ENCODE results near the gene CTBP1.

Gene CTBP1

DNA sequence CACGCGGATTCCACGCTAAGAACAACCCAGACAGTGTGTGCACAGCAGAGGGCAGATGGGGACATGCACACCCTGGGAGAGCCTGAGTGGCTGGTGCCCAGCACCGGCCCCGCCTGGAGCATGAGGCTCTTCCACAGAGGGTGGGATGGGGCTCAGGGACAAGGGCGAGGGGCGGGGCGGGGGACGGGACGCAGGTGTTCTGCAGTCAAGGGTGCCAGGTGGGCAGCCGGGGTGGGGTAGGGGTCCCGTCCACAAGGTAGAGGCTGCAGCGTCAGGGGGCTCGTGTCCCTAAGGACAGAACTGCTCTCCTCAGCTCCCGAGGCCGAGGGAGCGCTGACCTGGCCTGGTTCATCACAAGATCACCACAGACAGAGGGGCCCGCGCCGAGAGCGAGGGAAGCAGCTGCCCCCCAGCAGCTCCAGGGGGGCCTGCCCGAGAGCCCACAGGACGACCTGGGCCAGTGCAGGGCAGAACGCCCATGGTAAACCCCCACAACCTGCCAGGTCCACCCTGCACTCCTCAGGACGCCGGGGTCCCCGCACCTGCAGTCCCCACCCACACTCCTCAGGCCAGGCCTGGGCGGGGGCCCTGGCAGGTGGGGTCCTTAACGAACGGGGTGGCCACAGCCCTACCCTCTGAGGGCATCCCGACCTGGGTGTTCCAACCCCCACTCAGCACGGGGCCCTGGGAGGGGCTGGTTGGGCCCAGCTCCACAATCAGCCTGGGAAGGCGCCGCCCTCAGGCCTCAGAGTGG is 26.7 kb downstream of the CTBP1 start:
- no peak for DNase-seq

DNA sequence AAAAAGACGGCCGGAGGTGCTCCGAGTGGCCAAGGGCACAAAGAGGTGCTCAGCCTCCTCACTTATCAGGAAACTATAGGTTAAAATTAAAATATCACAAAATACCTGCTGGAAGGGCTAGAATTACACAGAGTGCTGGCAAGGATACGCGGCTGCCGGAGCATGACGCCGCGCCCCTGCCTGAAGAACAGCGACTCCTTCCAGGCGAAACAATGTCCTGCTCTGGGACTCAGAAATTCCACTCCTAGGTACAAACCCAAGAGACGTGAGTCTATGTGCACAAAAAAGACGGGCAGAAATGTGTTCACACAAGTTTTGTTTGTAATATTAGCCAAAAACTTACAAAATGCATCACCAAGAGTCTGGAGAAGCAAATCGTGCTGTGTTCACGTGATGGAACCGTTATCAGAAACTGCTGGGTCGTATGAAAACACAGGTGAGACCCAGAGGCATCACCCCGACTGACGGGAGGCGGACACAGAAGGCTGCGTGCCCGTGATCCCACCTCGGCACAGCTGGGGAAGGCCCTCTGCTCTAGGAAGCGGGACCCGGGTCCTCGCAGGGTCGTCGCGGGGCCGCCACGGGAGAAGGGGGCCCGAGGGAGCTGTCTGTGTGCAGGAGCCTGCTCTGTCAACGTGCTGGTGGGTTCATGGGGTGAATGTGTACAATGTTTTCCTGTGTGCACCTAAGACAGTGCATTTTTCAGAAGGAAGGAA is 27.6 kb downstream of the CTBP1 start:
- DNase-seq, result no peak

DNA sequence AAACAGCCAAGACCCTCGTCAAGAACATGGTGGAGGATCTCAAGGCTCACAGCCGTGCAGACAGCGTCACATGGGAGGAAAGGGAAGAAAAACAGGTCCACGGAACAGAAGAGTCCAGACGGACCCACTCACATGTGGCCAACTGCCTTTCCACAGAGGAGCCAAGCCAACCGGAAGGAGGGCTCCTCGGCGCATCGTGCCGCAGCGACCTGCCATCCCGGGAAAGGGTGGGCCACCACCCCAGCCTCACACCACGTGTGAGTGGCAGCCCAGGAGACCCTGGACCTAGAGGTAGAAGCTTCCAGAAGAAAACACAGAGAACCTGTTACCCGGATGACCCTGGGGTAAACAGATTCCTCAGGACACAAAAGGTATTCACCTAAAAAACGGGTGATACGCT is 28.4 kb downstream of the CTBP1 start:
- DNase-seq, result no peak

DNA sequence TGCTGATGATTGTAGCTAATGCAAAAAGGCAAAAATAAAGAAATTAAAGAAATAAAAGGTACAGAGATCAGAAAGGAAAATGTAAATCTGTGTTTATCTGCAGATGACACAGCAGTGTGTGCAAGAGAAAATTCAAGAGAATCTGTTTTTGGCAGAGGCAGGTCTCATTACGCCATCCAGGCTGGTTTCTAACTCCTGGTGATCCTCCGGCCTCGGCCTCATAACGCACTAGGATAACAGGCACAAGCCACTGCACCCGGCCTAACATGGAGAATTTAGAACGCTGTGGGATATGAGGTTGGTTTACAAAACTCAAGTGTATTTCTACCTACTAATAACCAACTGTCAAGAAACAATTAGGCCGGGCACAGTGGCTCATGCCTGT is 29.4 kb downstream of the CTBP1 start:
- DNase-seq, result no peak

DNA sequence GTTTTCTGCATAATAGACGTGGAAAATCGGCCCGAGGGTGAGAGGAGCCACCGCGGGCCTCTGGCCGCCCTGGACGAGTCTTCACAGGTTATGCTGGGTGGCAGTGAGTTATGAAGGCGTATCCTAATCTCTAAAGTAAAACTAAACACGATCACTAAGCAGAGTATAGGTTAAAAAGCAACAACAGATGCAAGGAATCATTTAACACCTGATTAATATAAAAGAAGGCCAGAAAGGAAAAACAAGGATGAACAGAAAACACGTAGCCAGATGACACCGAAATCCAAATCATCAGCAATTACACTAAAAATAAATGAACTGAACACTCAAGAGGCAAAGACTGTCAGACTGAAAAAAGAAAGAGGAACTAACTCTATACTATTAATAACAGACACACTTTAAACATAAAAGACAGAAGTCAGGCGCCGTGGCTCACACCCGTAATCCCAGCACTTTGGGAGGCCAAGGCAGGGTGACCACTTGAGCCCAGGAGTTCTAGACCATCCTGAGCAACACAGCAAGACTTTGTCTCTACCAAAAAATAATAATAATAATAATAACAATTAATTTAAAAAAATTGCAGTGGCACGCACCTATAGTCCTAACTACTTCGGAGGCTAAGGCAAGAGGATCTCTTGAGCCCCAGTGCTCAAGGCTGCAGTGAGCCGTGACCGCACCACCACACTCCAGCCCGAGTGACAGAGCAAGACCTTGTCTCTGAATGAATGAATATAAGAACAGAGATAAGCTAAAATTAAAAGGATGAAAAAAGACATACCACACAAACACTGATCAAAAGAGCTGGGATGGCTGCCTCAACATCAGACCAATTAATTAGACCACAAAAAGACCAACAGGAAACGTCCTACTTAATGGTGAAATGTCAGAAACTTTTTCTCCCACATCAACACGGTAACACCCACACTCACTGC is 30.0 kb downstream of the CTBP1 start:
- no peak for DNase-seq

DNA sequence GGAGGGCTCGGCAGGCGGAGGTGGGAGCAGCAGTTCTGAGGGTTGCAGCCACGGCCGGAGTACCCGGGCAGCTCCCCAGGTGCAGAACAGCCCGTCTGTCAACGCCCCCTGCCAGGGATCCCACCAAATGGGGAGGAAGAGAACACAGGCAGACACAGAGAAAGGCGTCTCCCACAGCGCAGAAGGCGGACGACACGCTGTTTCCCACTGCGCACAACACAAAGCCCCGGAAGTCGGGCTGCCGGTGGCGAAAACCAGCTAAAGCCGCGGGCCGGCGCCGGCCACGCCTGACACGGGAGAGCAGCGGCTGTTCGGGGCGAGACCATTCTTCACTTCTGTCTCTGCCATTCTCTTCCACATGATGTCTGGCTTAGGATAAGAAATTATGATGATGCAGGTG is 31.6 kb downstream of the CTBP1 start:
- DNase-seq, result no peak

DNA sequence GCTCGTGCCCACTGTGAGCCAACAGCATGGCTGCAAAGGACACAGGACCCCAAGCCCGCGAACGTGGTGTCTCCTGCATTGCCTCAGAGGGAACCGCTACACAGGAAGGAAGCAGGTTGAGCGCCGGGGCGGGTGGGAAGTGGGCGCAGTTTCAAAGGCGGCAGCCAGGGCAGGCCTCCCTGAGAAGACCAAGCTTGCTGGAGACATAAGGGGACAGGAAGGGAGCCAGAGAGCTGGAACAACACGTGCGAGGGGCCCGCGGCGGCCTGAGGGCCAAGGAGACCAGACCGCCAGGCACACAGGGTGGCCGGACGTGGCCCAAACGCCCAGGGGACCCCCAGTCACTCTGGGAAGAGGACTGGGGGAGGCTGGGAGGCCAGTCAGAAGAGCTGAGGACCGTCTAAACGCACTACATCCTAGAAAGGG is 32.0 kb downstream of the CTBP1 start:
- no peak for DNase-seq

DNA sequence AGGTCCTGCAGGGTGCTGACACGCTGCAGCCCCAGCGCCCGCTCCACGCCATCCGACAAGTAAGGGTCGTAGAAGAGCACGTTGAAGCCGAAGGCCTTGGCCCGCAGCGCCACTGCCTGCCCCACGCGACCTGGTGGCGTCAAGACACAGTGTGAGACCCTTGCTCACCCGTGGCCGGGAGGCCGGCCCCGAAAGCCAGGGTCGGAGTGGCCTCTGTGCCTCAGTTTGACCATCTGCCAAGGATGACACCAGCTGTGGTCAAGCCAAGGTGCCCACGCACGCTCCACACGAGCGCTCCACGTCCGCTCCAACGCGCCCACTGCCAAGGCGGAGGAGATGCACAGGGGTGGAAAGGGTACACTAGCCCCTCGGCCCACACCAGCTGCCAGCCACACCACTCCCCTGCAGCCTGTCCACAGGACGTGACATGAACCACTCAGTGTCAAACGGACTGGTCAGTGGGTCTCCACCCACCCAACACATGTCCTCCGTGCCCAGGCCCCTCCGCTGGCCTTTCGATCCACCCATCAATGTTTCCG is 32.8 kb downstream of the CTBP1 start:
- no peak for DNase-seq

DNA sequence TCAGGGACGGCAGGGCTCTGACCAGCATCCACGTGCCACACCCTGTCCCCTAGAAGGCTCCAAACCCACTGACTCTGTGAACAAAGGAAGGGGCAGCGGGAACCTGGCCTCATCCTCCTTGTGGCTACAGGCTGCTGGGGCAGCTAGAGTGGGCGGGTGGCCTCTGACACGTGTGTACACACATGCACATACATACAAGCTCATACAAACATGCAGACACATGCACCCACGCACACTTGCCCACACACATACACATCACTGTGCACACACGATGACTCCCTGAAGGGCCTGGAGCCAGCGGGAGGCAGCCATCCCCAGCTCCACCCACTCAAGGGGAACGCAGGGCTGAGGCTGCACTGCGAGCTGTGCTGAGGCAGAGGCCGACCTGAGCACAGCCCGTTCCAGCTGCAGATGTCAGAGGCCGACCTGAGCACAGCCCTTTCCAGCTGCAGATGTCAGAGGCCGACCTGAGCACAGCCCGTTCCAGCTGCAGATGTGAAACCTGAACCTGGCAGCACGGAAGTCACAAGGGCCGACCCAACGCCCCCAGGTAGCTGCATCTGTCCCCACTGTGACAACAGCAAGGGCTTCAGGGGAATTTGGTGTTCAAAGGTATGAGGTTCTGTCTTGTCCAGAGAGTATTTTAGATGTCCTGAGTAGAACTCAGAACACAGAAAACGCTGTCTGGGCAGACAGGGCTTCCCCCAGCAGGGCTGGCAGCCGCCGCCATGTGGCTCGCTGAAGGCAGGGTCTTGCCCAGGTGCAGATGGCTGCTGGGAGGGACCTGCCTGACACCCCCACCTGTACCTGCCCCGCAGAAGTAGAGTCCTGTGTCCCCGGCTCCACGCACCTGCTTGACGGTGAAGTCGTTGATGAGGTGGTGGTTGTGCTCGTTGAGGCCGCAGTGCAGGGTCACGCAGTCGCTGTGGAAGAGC is 33.5 kb downstream of the CTBP1 start:
- no peak for DNase-seq

DNA sequence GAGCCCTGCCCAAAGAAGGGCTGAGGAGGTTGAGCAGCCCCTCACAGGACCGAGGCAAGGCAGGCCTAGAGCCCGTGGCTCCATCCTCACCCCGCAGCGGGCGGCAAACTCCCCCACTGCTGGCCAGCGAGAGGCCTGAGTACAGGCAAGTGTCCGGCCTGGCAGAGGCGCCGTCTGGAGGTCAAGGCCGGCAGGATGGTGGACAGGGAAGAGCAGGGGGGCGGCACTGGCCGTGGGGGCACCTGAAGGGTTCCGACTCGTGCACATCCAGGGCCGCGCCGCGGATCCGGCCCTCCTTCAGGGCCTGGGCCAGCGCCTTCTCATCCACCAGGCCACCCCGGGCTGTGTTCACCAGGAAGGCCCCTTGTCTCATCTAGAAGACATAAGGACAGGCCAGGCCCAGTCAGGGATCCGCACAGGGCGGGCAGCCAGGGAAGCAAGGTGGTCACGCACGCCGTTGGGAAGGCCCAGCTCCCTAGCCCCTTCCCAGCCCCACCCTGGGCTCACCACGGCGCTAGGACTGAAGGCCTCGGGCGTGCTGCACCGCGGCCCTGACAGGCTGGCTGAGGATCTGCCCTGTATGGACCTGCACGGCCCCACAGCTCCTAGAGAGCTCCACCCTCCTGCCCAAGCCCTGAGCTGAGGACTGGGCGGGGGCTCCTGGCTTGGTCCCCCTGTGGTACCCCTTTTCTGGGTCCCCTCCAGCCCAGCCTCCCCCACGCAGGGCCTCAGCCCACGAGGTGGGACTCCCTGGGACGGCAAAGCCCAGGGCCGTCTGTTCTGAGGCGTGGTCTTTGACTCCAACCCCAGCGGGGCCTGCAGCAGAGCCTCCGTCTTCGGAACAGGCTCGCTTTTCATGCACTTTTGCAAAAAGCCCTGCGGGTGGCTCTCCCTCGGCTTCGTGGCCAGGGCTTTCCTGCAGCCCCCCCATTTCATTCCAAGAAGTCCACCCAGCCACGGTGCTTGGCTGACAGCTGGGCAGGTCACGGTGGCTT is 34.5 kb downstream of the CTBP1 start:
- no peak for DNase-seq

DNA sequence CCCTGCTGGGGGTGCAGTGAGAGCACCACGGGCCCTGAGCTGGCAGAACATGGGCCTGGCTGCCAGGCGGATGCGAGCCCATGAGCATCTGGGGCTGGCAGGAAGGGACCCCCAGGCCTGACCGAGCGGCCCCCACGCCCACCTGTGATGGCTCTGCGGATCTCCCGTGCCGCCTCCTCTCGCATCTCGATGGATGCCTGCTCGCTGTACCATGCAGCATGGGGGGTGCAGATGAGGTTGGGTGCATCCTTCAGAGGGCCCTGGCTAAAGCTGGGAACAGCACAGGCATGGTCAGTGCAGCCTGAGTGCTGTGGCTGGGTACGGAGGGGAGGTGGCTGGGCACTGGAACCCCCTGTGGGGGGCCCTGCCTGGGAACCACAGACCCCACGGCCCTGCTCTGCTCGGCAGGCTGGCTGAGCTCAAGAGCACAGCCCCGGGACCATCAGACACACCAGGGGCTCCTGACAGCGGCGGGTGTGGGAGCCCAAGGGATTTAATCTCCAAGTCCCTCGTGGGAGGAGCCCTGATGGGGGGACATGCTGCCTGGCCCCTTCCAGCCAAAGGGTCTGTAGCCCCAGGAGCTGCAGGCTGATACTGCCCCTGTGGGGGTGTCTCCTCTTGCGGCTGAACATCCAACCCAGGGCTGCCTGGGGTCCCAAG is 35.5 kb downstream of the CTBP1 start:
- DNase-seq, result no peak

DNA sequence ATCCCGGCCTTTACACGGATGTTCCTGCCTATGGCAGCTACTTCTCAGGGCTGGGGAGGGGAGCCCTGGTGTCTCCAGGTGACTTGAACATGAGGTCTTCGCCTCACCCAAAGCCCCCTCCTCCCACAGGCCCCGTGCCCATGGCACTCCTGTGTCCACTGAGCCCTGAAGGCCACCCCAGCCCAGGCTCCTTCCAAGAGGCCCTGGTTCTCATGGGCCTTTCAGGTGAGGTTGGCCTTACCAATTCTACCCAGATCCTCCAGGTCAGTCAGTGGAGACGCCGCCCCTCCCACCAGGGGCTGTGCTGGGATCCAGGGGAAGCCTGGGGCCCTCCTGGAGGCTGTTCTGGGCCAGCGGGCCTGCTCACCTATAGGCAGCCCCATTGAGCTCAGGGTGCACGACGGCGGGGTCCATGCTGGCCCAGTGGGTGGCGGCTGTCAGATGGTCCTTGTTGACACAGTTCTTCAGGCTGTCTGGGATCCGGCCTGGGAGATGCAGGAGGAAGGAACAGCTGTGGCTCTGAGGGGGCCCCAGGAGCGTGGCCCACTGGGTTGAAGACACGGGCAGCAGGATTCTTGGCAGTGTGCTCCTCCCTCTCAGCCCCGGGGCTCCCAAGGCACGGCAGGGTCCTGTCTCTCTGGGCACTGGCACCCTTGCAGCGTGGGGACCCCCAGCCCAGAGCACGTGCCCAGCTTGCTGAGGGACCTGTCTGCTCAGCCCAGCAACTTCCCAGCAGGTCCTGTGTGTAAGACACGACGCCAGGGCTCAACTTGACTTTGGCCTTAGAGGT is 36.2 kb downstream of the CTBP1 start:
- DNase-seq, result no peak

DNA sequence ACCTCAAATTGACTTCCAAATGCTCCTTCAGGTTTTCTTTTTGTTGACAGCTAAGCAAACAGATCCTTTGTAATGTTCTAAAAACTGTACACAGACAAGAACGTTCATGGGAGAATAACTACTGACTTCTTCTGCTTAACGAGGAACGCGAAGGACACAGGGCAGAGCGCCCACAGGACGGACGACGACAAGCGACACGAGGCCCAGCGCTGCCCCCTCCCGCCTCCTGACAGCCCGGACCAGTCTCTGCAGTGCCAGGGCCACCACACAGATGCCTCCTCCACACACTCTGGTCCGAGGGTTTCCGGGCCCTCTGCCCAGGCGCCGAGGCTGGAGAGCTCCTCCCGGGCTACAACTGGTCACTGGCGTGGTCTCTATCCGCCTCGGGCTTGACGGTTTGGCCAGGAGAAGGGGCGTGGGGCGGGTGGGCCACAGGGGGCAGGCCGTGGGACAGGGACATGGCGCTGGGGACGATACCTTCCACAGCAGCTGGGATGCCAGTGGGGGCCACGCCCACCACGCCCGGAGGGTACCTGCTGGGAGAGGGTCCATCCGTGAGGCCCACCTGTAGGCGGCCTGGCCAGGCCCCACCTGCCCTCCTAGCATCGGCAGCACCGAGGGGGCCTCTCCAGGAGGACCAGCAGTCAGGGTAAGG is 36.9 kb downstream of the CTBP1 start:
- DNase-seq, result no peak

DNA sequence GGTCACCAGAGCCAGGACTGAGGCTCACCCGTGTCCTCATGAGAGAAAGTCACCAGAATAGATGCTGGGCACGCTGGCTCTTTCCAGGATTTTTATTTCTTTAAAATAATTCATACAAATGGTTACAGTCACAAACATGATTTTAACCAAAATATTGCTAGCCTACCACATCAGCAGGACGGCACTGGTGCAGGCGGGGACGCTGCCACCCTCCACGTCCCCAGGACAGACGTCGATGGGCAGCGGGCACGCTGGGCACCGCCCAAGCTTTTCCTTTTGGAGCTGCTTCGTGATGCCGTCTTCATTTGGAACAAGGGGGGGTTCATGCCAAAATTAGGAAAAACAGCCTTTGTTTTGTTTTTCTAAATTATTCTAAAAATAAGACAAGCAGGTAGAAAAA is 37.6 kb downstream of the CTBP1 start:
- DNase-seq, result no peak

DNA sequence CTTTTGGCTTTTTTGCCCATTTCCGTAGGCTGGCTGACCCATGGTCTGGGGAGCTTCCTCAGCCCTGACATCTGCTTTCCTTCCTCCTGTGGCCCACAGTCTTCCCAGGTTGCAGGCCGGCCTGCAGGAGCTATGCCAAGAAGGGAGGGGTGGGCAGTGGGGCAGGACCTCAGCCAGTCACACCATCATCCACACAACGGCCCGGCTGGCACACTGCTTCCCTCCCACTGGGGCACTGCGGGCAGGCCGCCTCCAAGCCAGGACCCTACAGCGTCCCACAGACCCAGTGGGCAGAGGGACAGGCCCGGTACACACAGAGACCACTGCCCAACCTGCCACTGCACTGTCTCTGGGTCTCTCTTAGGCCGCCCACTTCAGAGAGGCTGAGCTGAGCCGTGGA is 38.0 kb downstream of the CTBP1 start:
- DNase-seq, result no peak

DNA sequence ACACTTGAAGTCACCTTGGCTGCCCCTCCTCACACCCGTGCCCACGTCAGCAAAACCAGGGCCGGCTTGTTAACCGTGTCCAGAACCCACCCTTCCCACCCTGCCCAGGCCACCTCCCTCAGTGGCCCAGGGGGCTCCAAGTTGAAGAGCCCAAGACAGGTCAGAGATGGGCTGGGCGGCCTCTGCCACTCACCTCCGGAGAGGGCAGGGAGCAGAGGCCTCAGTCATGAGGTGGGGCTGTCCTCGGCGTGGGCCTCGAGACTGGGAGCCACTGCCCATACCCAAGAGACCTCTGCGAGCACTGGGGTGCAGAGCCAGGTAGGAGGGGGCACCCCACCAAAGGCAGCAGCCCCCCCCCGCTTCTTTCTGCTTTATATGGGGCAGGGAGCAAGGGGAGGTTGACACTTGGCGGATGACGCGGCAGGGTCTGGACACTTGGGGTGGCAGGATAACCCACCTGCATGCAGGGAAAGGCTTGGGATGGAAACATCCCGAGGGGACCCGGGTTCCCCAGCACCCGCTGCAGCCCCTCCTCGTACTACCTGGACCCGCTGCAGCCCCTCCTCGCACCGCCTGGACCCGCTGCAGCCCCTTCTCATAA is 38.6 kb downstream of the CTBP1 start:
- no peak for DNase-seq

DNA sequence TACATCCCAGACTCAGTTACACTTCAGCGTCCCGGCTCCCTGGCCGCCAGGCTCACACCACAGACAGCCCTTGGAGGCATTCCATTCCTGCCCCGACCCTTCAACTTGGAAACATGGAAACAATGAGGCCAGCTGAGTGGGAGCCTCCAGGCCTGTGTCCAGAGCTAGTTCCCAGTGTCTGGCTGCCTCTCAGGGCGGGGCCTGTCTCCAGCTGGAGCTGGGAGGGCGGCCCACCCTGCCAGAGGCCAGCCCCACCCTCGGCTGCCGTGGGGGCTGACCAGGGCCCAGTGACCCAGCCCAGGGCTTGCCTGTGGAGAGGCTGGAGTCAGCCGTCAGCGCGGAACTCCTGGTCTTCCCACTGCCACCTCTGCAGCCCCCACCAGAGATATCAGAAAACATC is 39.1 kb downstream of the CTBP1 start:
- no peak for DNase-seq

DNA sequence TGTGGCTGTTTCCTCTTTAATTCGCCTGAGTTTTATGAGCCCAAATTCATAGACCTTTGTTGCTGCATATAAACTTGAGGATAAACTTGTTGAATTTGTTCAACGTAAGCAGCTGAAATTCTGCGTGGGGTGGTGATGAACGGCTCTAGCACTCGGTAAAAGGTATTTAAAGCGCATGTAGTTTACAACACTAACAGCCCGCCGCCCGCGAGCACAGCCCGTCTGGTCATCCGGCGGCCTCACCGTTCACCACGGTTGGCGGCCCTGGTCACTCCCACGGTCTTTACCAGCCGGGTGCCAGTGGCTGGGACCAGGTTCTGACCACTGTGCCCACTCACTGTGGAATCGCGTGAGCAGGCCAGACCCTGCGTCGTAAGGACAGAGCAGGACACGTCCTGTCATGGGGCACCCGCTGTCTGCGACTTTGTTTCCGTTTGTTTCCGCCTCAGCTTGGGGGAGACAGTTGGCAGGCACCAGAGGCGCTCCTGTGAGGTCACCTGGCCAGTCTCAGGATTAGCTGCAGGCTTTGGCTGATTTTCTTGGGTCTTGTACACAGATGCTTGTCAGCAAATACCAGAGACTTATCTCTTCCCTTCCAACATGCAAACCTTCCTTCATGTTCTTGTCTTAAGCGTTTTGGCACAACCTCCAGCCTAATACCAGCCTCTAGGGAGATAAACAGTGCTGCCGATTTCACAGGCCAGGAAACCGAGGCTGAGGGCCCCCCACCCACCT is 39.8 kb downstream of the CTBP1 start:
- DNase-seq, result no peak

All from SHP77 treated with DMSO at 0.1 percent for 48 hours (cell line).